GM18502 (cell line): Measurements from ENCODE around the gene INPPL1.
"Not testable (repeated sequence)": the region's sequence is repeated elsewhere in the genome, so short reads cannot be mapped to it uniquely, and the experiment has no call there.

Experiments used
- ATAC-seq: cut with Tn5 transposase; IDR thresholded peaks from one replicate; pipeline ENCODE4 v1.9.1; 2021; ENCODE audit warnings: mild to moderate bottlenecking; ENCODE audit not compliant: unreplicated experiment, poor library complexity

INPPL1 gene

DNA sequence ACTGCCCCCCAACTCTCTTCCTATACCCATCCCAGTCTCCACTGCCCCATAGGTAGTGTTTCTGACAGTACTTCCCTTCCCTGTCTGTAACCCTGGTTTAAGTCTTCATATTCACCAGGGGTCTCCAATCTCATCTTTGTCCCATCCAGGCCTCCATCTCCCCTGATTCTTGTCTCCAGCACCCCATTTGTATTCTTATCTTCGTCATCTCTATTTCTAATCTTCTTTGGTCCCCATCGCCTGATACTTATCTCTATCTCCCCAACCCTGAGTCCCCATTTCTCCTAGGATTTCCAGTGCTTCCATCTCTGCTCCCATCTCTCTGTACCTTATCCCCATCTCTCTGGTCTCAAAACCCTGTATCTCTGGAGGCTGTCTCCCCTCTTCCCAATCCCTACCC is 17.6 kb downstream of the INPPL1 start:
- ATAC-seq, result no peak

DNA sequence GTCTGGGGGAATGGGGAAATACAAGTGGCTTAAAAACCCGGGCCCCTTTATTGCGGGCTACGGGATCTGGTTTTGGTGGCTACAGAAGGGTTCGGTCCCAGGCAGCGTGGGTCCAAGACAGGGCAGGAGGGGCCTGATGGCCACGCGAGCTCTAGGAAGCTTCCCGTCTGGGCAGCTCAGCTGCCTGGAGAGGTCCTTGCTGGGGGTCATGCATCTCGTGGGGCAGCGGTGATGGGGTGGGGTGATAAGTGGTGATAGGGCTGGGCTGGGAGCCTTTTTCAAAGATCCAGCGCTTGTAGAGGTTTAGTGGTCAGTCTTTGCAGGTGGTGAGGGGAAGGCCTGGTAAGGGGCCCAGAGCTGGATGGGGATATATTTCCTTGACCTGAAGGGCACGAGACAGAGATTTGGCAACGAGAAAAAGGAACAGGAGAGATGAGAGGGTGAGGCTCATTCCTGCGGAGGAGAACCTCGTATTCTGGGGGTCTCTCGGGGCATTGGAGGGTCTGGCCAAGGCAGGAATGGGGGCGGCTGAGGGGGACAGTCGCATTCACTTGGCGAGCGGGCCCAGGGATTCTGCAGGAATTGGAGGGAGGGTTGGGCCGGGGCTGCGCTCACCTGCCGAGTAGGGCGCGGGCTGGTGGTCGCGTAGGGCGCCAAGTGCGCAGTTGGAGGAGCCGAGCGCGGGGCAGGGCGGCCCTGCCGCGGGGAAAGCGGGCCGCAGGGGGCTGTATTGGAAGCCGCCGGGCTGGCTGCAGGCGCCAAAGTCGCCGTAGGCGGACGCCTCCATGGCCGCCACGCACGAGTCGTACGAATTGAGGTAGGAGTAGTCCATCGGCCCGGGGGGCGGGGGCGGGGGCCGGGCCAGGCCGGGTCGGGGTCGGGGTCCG is 18.8 kb downstream of the INPPL1 start:
- ATAC-seq, result no peak

DNA sequence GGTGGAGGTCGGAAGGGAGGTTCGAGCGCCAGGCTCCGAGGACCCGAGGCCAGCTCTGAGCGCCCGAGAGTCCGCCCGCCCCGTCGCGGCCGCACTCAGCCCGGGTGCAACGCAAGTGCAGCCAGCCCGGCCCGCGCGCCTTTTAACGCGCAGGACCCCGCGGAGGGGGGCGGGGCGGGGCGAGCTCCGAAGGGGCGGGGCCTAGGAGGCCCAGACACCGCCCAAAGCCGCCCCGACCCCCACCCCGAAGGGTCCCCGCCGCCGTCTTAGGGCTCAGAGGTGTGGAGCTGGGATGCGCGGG is 19.4 kb downstream of the INPPL1 start, which contains the start of gene PHOX2A:
Gene PHOX2A (minus strand): TSS at position 117 of the 301 bp plus-strand sequence. CDS start 172 bp downstream, outside the sequence.
- ATAC-seq, result no peak

DNA sequence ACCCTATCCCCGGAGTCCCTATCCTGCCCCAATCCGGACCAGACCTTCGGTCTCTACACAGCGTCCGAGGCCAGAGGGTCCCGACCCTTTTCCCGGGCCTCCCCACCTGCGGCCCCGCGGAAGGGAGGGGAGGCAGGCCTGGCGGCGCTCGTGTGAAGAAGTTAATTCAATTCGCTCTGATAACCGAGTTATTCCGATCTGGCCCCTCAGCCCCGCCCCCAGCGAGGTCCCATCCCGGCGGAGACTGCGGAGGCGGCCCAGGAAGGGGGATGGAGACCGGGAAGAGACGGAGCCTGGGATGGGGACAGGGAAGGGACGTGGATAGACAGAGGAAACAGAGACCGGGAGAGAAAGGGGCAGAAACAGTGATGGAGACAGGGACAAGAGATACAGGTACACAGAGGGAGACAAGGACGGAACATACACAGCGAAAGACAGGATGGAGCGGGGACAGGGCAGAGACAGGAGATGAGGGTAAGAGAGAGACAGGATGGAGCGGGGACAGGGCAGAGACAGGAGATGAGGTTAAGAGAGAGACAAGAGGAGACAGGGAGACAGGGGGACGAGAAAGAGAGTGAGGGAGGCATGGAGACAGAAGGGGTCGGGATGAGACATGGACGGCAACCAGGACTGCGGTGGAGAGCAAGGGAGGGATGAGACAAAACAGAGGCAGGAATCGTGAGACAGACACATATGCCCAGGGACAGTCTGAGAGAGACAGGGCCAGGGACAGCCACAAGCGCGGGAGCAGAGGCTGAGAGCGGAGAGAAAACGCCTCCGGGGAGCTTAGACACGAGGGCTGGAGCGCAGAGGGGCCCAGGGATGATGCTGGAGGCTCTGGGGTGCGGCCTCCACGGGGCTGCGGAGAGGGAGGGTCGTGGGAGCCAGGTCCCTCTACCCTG is 20.0 kb downstream of the INPPL1 start:
- ATAC-seq, result no peak

DNA sequence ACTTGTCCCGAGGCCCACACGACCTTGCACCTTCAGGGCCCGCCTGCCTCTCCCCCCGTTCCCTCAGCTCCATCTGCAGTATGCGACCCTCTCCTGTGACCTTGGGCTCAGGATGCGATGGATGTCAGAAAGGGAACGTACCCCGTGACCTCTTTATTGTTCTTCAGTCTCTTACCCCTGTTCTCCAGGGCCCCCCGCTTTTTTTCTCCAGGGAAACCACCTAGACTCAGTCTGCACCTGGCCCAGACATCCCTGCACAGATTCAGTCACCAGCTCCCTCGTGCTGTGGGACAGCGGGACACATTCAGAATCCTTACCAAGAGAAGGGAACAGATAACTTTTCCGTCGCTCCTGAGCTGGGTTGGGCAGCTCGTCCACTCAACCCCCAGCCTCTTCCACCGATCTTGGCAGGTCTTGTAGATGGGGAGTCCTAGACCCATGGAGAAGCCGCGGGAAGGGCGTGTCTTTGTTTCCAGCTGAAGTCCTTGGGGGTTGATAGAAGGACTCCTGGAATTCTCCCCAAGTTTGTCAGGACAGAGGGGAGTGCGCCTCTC is 20.8 kb downstream of the INPPL1 start:
- no peak for ATAC-seq

DNA sequence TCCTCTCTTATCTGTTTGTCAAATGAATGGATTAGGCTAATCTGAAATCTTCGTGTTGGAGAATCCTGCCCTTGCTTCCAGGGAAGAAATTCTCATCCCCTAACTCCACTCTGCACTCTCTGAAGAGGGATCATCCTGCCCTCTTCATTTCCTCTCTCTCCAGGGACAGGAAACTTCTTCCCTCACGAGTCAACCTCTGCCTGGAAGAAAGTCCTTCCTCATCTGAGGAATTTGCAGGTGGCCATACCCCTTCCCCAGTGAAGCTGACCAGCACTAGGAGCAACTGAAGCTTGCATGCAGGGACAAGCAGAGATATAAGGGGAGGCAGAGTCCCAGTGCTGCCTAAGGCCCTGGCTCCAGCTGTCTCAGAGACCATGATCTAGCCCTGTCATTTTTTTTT is 23.0 kb downstream of the INPPL1 start:
- ATAC-seq, result no peak

DNA sequence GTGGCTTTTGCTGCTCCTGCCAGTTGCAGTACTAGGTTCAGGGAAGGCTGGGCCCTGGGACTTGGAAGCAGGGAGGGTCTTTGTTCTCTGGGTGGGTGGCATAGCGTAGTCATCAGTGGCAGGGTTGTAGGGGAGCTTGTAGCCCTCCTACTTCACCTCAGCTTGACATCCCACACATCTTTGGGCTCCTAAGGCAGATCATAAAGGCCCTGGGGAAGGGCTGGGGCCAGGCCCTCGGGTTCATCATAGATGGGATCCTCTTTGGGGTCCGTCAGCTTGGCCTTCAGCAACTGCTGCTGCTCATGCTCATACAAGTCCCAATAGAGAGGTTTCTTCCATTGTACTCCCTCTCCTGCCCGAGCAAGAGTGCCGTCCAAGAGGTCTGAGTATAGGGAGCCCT is 25.4 kb downstream of the INPPL1 start:
- ATAC-seq, result no peak

DNA sequence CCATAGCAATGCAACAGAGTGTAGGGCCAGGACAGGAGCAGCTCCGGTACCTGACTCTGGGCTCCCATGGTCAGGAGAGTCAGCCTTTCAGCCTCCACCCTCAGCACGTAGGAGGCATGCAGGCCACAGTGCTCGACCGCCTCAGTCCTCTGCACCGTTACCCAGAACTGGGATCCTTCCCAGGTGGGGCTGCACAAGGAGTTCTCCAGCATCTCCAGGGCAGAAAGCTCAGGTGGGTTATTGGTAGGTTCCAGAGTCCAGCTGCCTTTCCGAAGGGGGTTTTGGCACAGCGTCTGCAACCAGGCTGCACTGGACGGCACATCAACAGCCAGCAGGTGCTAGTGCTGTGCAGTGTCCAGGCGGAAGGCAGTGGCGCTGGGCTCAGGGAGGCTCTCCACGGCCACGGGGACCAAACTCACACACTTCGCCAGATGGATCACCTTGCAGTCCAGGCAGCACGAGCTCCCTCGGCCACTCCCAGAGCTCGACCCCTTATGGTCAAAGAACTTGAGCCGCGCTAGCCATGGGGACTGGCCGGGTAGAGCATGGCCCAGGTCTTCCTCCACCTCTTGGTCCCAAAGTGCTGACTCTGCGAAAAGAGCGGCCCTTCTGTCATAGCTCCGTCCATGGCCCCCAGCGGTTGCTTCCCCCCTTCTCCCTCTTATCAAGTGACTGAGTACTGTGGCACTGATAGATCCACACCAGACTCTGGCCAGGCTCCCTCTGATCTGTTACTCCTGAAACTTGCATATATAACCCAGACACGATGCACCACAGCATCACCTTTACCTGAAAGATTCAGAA is 26.3 kb downstream of the INPPL1 start:
- ATAC-seq, result no peak

DNA sequence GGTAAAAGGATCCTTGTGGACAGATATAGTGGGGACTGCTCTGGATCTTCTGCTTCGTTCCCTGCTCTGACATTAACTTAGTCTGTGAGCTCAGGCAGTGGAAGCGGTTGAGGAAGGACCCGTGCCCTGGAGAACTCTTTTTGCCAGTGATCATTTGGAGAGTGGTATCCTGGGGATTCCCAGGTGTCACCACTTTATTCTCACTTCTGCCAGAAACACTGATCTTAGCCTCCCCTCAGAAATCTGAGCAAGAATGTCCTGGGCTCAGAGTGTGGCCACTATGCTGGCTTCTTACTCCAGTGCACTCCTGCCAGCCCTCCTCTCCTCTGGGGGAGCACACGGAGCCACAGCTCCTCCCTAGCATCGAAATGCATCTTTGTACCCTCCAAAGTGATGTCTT is 27.0 kb downstream of the INPPL1 start:
- ATAC-seq, result no peak

DNA sequence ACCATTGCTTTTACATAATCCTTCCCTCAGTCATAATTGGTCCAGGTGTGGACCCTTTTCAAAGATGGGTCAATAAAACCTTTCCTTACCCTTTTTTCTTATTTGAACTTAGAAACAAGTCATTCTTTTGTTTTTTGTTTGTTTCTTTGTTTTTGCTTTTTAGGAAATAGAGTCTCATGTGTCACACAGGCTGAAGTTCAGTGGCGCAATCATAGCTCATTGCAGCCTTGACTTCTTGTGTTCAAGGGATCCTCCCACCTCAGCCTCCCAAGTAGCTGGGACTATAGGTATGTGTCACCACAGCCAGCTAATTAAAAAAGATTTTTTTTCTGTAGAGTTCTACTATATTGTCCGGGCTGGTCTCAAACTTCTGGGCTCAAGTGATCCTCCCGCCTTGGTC is 28.8 kb downstream of the INPPL1 start:
- no peak for ATAC-seq

DNA sequence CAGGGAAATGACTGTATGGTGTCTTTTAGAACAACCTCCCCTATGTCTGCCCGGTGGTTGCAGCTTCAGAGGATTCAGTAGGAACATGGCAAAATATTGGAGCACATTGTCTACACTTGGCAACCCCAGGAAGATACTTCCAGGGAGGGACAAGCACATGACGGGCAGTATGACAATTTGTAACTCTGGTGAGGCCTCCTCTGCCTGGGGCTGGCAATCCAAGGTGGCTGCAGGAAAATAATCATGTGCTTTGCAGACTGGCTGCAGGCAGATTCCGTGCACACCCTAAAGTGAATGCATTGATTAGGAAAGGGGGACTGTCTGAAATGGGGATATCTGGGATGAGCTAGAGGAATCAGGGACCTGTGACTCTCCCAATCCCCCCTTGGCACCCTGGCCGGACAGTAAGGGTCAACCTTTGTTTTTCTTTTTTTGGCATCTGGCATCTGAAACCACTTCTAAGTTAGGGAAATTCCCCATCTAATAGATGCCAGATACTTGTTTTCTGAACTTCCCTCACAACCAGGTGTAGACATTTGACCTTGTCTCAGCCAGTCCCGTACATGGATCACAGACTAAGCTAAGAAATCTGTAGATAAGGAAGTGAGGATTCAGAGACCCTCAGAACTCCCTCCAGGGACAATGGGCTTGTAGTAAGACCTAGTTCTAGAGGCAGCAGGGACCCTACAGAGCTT is 29.9 kb downstream of the INPPL1 start:
- no peak for ATAC-seq

DNA sequence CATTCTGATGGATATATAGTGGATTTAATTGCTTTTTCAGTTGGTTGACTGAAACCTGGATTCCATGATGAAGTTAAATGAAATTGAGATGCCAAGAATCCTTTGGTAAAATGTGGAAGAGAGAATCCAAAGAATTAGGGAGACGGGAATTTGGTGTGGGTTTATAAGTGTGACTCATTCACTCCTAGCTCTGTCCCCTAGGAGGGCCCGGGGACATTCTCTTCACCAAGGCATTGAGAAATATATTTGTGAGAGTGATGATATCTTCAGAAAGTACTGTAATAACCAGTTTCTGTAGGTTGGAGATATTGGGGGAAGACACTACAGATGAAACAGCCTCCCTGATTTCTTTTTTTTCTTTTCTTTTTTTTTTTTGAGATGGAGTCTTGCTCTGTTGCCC is 33.0 kb downstream of the INPPL1 start:
- no peak for ATAC-seq

DNA sequence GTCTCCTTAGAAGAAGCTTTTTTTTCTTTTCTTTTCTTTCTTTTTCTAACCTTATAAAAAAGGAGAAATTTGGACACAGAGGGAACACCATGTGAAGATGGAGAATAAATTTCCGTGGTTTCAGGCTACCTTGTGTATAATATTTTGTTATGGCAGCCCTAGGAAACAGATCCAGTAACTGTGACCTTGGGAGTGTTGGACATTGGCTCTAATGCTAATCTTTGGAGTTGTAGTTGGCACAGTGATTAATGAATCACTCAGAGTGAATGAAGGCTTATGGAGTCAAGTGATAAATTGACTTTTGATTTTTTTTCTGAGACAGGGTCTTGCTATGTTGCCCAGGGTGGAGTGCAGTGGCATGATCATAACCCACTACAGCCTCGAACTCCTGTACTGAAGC is 34.9 kb downstream of the INPPL1 start:
- no peak for ATAC-seq

DNA sequence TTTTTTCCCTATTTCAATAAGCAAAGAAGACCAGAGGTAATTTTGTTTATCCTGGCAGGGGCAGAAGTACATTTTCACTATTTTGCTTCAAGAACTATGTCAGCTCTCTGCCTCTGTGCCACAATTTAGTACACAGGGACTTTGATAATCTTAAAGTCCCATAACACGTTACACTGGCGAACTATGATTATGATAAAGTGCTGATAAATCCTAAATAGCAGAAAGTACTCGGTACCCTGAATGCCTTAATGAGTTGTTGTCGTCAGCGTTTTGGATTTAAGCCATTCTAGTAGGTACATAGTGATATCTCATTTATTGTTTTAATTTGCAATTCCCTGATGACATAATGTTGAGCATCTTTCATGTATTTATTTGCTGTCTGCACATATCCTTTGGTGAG is 36.0 kb downstream of the INPPL1 start:
- ATAC-seq, result no peak

DNA sequence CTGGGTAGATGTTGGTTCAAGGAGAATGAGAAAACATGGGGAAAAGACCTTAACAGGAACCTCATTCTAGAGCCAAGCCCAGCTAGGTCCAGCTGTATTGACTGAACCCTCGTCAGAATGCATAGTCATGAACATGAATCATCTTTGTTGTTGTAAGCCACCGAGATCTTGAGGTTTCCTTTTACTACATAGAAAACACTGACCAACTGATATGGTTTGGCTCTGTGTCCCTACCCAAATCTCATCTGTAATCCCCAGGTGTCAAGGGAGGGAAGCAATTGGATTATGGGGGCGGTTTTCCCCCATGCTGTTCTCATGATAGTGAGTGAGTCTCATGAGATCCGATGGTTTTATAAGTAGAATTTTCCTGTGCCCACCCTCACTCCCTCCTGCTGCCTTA is 38.8 kb downstream of the INPPL1 start:
- no peak for ATAC-seq

DNA sequence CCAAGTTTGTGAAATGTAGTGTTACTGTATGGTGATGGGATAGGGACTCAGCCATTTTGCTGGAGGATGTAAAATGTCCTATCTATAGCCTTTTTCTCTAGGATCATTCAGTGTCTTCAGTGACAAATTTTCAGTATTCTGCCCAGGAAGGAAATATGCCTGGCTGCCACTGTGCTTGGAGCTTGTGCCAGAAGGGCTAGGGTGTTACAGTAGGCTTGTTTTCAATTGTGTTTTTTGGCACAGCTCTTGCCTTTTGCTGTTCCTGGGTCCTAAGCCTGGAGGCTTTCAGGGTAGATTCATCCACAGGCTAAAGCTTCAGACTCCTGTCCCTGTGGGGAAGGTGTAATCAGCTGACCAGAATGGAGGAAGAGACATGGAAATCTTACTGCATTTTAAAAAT is 41.4 kb downstream of the INPPL1 start:
- no peak for ATAC-seq

DNA sequence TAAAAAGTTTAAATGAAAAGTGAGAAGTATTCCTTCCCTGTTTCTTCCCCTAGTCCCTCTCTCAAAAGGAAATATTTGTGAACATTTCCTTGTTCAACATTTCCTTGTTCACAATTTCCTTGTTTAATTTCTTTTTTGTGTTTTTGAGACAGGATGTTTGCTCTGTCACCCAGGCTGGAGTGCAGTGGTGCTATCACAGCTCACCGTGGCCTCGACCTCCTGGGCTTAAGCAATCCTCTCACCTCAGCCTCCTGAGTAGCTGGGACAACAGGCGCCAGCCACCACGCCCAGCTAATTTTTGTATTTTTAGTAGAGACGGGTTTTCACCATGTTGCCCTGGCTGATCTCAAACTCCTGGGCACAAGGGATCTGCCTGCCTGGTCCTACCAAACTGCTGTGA is 42.4 kb downstream of the INPPL1 start:
- ATAC-seq, result not testable (repeated sequence)

DNA sequence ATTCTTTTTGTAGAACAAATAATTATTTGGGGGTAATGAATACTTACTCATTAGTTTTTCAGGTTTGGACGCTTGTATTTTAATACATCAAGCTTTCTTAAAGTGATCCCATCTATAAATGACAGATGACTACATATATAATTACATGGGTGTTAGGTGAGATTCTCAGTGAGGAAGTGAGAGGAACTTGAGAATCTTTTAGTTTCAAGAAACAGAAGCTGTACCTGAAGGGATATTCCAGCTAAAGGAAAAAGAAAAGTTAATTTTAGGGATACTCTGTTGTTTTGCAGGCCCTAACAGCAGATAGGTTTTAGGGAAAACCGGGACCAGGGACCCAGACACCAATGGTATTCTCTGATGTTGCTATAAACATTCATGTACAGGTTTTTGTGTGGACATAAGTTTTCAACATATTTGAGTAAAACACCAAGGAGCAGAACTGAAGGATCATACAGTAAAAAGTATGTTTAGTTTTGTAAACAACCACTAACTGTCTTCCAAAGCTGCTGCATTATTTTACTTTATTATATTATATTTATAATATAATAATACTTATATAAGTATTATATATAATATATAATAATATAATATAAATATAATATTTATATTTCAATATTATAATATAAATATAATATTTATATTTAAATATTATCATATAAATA is 43.5 kb downstream of the INPPL1 start:
- no peak for ATAC-seq

DNA sequence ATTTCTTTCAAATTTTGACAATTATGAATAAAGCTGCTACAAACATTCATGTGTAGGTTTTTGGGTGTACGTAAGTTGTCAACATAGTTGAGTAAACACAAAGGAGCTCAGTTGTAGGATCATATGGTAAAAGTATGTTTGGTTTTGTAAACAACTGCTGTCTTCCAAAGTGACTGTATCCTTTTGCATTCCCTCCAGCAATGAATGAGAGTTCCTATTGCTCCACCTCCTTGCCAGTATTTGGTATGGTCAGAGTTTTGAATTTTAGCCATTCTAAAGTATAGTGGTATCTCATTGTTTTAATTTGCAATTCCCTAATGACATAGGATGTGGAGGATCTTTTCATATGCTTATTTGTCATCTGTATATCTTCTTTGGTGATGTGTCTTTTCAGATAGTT is 47.4 kb downstream of the INPPL1 start:
- ATAC-seq, result no peak
